Bronchial epithelial cell (primary cell): ENCODE data around the gene IL21. TPM values are rescaled to one million over a fixed set of nuclear protein-coding genes. Genes with fewer than 3 reads are reported as not detected.

Experiments
- DNase-seq: peaks from one replicate; pipeline ENCODE4 v3.0.0-alpha.2; 2010; ENCODE audit warnings: low read depth
- FAIRE-seq: peaks from 2 replicates; lab custom pipeline; 2011; peaks lifted over from hg19 to GRCh38; lab: Jason Lieb, UNC
- H3K27me3 ChIP-seq: 2 replicates; pipeline ENCODE4 v1.5.1; 2011; ENCODE audit warnings: low read length; ENCODE audit not compliant: control insufficient read depth, insufficient read depth
- H3K36me3 ChIP-seq: 2 replicates; pipeline ENCODE4 v1.5.1; 2011; ENCODE audit warnings: low read length; ENCODE audit not compliant: control insufficient read depth, insufficient read depth
- H3K4me3 ChIP-seq: 2 replicates; pipeline ENCODE4 v1.5.1; 2011; ENCODE audit warnings: mild to moderate bottlenecking, low read depth, low read length, control low read depth
- total RNA-seq: library from RNA; depleted of rRNA; stranded (reverse); fragments of >200 nt; gene quantifications from 2 replicates; pipeline ENCODE4 v1.2.1, GENCODE V29; 2014
- TF ChIP-seq, protein P1 (sequence below): IDR thresholded peaks from 2 replicates; pipeline ENCODE4 v1.5.1; 2011; ENCODE audit warnings: mild to moderate bottlenecking, moderate library complexity, low read length, control low read depth, inconsistent platforms; ENCODE audit not compliant: insufficient read depth, severe bottlenecking

The IL21 gene
- total RNA-seq, 1 donor from 2014 or later = not detected

DNA sequence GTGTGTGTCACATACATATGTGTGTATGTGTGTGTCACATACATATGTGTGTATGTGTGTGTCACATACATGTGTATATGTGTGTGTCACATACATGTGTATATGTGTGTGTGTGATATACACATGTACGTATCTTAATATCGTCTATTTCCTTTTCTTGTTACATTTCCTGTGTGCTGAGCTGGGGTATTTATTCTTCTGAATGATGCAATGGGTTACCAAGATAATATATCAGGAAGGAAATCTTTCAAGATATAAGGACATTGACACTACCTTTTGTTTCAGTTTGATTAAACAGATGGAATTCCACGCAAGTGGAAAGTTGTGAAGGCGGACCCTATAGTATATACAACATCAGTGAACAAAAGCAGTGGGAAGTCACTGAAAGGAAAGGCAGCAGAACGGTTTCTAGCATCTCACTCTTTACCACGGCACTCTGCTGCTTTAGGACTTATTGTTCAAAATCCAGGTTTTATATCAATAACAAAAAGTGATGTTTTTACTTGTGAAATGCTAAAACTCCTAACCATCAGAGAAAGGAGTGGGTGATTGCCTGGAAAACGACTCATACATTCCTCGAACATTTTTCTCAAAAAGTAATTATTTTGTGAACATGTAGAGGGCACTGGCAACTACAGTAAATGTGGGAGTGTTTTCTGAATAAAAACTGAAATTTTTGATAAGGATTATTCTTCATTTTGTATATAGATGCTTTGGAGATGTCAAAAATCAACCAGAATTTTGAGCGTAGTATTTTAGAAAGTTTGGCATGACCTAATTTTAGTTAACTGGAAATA lies 43.1 kb upstream of the IL21 start:
- Histone ChIP-seq H3K4me3 (no peak overlapping the region), H3K27me3 (no peaks in the 10 kb centered on the region), H3K36me3 (no peaks in the 10 kb centered on the region)
- DNase-seq = no peak
- FAIRE-seq = no peak
- TF ChIP-seq, protein P1, sequence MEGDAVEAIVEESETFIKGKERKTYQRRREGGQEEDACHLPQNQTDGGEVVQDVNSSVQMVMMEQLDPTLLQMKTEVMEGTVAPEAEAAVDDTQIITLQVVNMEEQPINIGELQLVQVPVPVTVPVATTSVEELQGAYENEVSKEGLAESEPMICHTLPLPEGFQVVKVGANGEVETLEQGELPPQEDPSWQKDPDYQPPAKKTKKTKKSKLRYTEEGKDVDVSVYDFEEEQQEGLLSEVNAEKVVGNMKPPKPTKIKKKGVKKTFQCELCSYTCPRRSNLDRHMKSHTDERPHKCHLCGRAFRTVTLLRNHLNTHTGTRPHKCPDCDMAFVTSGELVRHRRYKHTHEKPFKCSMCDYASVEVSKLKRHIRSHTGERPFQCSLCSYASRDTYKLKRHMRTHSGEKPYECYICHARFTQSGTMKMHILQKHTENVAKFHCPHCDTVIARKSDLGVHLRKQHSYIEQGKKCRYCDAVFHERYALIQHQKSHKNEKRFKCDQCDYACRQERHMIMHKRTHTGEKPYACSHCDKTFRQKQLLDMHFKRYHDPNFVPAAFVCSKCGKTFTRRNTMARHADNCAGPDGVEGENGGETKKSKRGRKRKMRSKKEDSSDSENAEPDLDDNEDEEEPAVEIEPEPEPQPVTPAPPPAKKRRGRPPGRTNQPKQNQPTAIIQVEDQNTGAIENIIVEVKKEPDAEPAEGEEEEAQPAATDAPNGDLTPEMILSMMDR = no peak

DNA sequence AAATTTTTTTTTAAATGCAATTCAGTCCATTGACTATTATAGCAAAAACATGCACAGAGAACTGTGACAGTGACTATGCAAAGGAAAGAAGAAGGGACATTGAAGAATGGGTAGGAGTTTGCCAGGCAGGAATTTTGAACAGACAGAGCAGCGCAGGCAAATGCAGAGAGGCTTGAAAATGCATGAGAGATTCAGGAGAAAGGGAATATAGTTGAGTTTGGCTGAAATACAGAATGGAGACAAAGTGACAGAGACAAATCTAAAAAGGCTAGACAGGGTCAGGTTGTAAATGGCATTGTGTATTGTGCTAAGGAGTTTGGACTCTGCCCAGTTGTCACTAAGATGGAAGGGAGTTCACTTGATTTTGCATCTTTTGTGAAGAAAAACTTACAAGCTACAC lies 42.4 kb upstream of the IL21 start:
- Histone ChIP-seq H3K4me3 (no peak overlapping the region), H3K27me3 (no peaks in the 10 kb centered on the region), H3K36me3 (no peaks in the 10 kb centered on the region)
- FAIRE-seq (no peak), DNase-seq (no peak)
- TF ChIP-seq, protein P1 = no peak

DNA sequence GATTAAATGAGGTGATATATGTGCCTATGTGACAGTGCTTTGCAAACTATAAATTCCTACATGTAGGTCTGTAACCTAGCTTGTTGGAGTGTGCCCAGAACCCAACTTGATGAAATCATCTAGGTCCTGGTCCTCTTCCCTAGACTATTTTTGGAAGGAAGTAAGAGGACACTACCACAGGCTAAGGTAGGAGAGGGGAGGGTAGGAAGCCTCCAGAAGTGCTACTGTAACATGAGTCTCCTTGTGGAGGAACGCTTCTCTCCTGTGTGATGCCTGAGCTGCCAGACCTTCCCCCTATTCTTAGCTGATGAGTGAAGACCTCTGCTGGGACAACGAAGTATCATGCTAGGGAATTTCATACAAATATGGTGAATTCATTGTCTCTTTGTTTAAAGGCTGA lies 41.8 kb upstream of the IL21 start:
- Histone ChIP-seq H3K27me3 (no peaks in the 10 kb centered on the region), H3K36me3 (no peaks in the 10 kb centered on the region), H3K4me3 (no peak overlapping the region)
- TF ChIP-seq, protein P1 = no peak
- FAIRE-seq (no peak), DNase-seq (no peak)

DNA sequence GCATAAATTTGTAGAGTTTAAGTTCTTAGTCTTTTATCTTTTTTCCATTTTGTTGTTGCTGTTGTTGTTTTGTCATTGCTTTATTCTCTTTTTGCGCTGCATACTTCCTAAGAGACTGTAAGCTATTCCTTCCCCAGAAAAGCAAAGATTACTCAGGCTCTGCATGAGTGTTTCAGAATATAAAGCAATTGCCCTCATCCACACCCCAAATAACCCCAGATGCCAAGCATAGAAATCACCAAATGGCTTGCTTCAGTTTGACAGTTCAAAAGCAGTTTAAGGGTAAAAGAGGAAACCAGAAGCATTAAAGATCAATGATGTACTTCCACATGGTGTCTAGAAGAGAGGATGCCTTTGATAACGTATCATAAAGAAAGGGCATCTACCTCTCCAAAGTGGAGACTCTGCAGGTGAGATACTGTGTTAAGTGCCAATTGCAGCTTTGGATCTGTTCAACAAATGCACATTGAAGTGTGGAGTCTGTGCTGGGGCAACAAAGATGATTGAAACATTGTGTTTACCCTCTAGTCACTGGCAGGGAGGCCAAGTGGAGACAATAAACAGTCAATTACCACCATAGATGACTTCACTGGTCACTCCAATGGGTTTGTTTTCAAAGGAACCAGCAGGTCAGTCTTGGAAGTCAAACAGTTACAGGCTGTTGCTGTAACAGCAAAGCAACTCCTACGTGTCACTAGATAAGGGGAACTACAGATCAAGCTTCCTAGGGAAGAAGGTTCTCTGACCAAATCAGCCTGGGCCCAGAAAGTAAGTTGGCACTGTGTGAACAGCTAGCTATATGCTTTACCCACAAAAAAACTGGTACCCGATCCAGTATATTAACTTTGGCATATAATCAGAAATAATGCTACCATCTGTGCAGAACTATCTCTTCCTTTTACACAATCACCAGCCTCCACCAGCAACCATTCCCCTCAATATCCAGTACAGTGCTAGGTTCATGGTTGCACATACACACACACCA lies 40.6 kb upstream of the IL21 start:
- FAIRE-seq (no peak), DNase-seq (no peak)
- Histone ChIP-seq H3K27me3 (no peaks in the 10 kb centered on the region), H3K36me3 (no peaks in the 10 kb centered on the region), H3K4me3 (no peak overlapping the region)
- TF ChIP-seq, protein P1 = no peak

DNA sequence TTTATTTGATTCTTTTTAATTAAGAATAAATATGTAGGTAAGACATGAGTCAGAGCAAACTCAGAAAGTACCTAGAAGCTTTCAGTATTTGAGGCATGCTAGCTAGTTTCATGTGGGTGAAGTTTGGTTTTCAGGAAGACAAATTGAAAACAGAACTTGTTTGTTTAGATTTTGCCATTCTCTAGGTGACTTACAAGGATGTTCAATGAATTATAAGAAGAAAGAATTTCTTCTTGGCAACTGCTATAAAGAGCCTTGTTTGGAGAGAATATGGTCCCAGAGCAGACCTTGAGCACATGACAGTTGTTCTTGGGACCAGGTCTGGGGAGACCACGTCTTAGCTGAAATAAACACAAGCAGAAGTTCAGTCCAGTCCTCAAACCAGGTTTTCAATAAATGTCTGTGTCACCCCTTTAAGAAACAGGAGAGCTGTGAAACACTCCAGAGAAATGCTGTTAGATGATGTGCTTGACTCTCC lies 38.0 kb upstream of the IL21 start:
- no peak overlapping the region for H3K4me3 ChIP-seq
- H3K27me3 ChIP-seq = no peaks in the 10 kb centered on the region
- no peaks in the 10 kb centered on the region for H3K36me3 ChIP-seq
- no peak for FAIRE-seq
- no peak for DNase-seq
- TF ChIP-seq, protein P1 = no peak
